Breast epithelium (tissue), 3 donors: Measurements from ENCODE around the gene TGM3.

ENCODE experiments used
- CTCF ChIP-seq, 3 donors: fragments of 450-650 bp; IDR thresholded peaks; one replicate each; pipeline ENCODE4 v1.5.1; 2016 to 2017; ENCODE audit warnings: antibody characterized with exemption in 3 of 3, mild to moderate bottlenecking in 3 of 3, moderate library complexity in 3 of 3
- POLR2A ChIP-seq: fragments of 450-650 bp; IDR thresholded peaks from one replicate; pipeline ENCODE4 v1.6.1; 2016; ENCODE audit warnings: antibody characterized with exemption, mild to moderate bottlenecking, moderate library complexity

- TF ChIP-seq CTCF (IDR thresholded peaks at IDR 0.05) (no peak), POLR2A (no peak)
These were observed 47.0 kb upstream of the TGM3 start for GRCh38 chr20:2248837-2249236.
